Measurements from ENCODE around the gene SPEM1. TPM values are rescaled to one million over a fixed set of nuclear protein-coding genes. Genes with fewer than 3 reads are reported as not detected.

Gene SPEM1
- total RNA-seq (2014; rRNA removed; shearing (Covaris generic)): not detected in 2 replicates
- not detected in 2 replicates for polyA plus RNA-seq (2015; cell fraction: cytosol; rRNA removed)
- polyA plus RNA-seq (2015; cell fraction: nucleus; rRNA removed): not detected in 2 replicates

GRCh38 chr17:7419819-7420610, at the start of gene SPEM1:
SPEM1 (plus strand) TSS chr17:7420324; CDS start chr17:7420385, 61 bp downstream.
- DNase-seq (ENCODE audit: low read depth): no peak

GRCh38 chr17:7370853-7371252, 49.3 kb upstream of the SPEM1 start:
- no peak for DNase-seq (ENCODE audit: low read depth)

GRCh38 chr17:7374353-7374752, 45.8 kb upstream of the SPEM1 start:
- DNase-seq (ENCODE audit: low read depth): no peak

- no peak for DNase-seq (ENCODE audit: low read depth)
Observed at GRCh38 chr17:7379134-7379533, 41.0 kb upstream of the SPEM1 start.

- DNase-seq (ENCODE audit: low read depth): no peak
Observed at GRCh38 chr17:7380321-7380720, 39.8 kb upstream of the SPEM1 start.

GRCh38 chr17:7380855-7381683, 39.1 kb upstream of the SPEM1 start, which contains the start of gene TNK1:
TNK1 (plus strand) TSS chr17:7381089; CDS start chr17:7382927, 1,838 bp downstream.
- DNase-seq (ENCODE audit: low read depth): no peak

- DNase-seq (ENCODE audit: low read depth): no peak
Observed at GRCh38 chr17:7382901-7383300, 37.2 kb upstream of the SPEM1 start.

- DNase-seq (ENCODE audit: low read depth): no peak
Observed at GRCh38 chr17:7383371-7383741, 36.8 kb upstream of the SPEM1 start.

GRCh38 chr17:7383742-7384488, 36.2 kb upstream of the SPEM1 start:
- DNase-seq (ENCODE audit: low read depth): no peak

GRCh38 chr17:7384489-7385081, 35.5 kb upstream of the SPEM1 start:
- no peak for DNase-seq (ENCODE audit: low read depth)

GRCh38 chr17:7388856-7389255, 31.3 kb upstream of the SPEM1 start:
- DNase-seq (ENCODE audit: low read depth): no peak

- no peak for DNase-seq (ENCODE audit: low read depth)
Observed at GRCh38 chr17:7389924-7390910, 29.9 kb upstream of the SPEM1 start.

GRCh38 chr17:7391307-7391706, 28.8 kb upstream of the SPEM1 start:
- DNase-seq (ENCODE audit: low read depth): no peak

- DNase-seq (ENCODE audit: low read depth): no peak
Observed at GRCh38 chr17:7392696-7393612, 27.2 kb upstream of the SPEM1 start.

- peak; percentile 23 for DNase-seq (ENCODE audit: low read depth)
Observed at GRCh38 chr17:7393613-7394451, 26.3 kb upstream of the SPEM1 start.

- DNase-seq (ENCODE audit: low read depth): peak; percentile 84
Observed at GRCh38 chr17:7394452-7395191, 25.5 kb upstream of the SPEM1 start, which contains the start of gene PLSCR3. PLSCR3 (minus strand) TSS chr17:7394525; CDS start chr17:7394110, 415 bp downstream.

GRCh38 chr17:7396147-7396546, 24.0 kb upstream of the SPEM1 start:
- no peak for DNase-seq (ENCODE audit: low read depth)

All from HT1080 (cell line).